Measurements from ENCODE around the gene SPDL1. TPM values are rescaled to one million over a fixed set of nuclear protein-coding genes. Genes with fewer than 3 reads are reported as not detected.

Gene SPDL1
- total and polyA plus RNA-seq, 2 of the 8 experiments (the other 6 are each of a cell fraction or from before 2014, with no cell fraction given) = 16.9 to 44.5 TPM

DNA sequence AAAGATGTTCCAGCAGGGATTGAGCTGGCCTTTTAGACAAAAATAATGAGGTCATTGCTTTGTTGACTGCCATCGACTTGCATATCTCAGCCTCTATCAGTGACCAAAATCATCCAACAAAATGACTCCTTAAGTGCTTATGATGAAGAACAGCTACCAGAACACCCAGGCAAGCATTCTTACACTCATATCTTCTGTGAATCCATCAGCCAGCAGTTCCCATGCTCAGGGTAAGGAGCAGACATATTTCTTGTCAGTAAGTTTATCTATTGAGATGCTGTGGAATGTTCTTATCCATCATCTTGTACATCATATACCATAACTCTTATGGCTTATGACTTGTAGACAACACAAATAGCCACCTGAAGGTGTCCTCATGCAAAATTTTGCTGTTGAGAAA is 20.2 kb upstream of the SPDL1 start (continued):
- TF ChIP-seq JUND (IDR thresholded peaks at IDR 0.05; ENCODE audit: low read length) (no peak), GTF2F1 (IDR thresholded peaks at IDR 0.05; ENCODE audit: borderline replicate concordance, low read depth, low read length) (no peak)
